Epithelial cell of proximal tubule (primary cell): ENCODE measurements around the gene MYO1B. TPM values are rescaled to one million over a fixed set of nuclear protein-coding genes. Genes with fewer than 3 reads are reported as not detected.

Source experiments
- DNase-seq: peaks from one replicate; pipeline ENCODE4 v3.0.0-alpha.2; 2011; ENCODE audit warnings: low read depth
- H3K4me3 ChIP-seq: 2 replicates; pipeline ENCODE4 v1.5.1; 2011; ENCODE audit warnings: low read depth, mild to moderate bottlenecking, low read length
- CTCF ChIP-seq: conservative IDR thresholded peaks from 2 replicates; pipeline ENCODE4 v1.5.1; 2012; ENCODE audit warnings: low read depth, mild to moderate bottlenecking, low read length
- total RNA-seq: library from RNA; depleted of rRNA; stranded (reverse); fragments of >200 nt; gene quantifications from 2 replicates; pipeline ENCODE4 v1.2.3, GENCODE V29; 2015

Gene MYO1B
- total RNA-seq, 1 donor from 2014 or later, result 69.6 TPM

- H3K4me3 ChIP-seq, result no peak overlapping the region
- no peak for TF ChIP-seq CTCF
- DNase-seq, result no peak
Observed at GRCh38 chr2:191215230-191215629, 30.0 kb upstream of the MYO1B start.

- TF ChIP-seq CTCF, result no peak
- H3K4me3 ChIP-seq, result no peak overlapping the region
- no peak for DNase-seq
Observed at GRCh38 chr2:191215666-191216065, 29.5 kb upstream of the MYO1B start.

- DNase-seq, result no peak
- TF ChIP-seq CTCF, result no peak
- no peak overlapping the region for H3K4me3 ChIP-seq
Observed at GRCh38 chr2:191217580-191217979, 27.6 kb upstream of the MYO1B start.

GRCh38 chr2:191218292-191218898 lies 26.8 kb upstream of the MYO1B start:
- TF ChIP-seq CTCF, result peak; percentile 80
- H3K4me3 ChIP-seq, result no peak overlapping the region
- no peak for DNase-seq

GRCh38 chr2:191220671-191221070 lies 24.5 kb upstream of the MYO1B start:
- H3K4me3 ChIP-seq, result no peak overlapping the region
- DNase-seq, result no peak
- TF ChIP-seq CTCF, result no peak

GRCh38 chr2:191221666-191222065 lies 23.5 kb upstream of the MYO1B start:
- no peak for DNase-seq
- no peak for TF ChIP-seq CTCF
- no peak overlapping the region for H3K4me3 ChIP-seq

- no peak for DNase-seq
- no peak overlapping the region for H3K4me3 ChIP-seq
- no peak for TF ChIP-seq CTCF
Observed at GRCh38 chr2:191222507-191222906, 22.7 kb upstream of the MYO1B start.
